GM10248 (cell line): Measurements from ENCODE around the gene FRMD5.

Source experiments
- CTCF ChIA-PET: fragments of 300-600 bp; sonication (Branson Sonifier 250); formaldehyde crosslinking; extraction: SDS; loops from one replicate; lab custom pipeline; 2021; ENCODE audit warnings: antibody characterized with exemption; lab: Yijun Ruan, JAX
- POLR2A ChIA-PET: fragments of 350-650 bp; sonication (Branson Sonifier 250); formaldehyde crosslinking; extraction: SDS; loops from one replicate; lab custom pipeline; 2020; ENCODE audit warnings: antibody characterized with exemption; lab: Yijun Ruan, JAX
- DNase-seq: peaks from one replicate; pipeline ENCODE4 v3.0.0; 2012; ENCODE audit errors: extremely low spot score
- CTCF ChIP-seq: IDR thresholded peaks from 2 replicates; pipeline ENCODE4 v1.5.1; 2012; ENCODE audit warnings: mild to moderate bottlenecking, low read depth; ENCODE audit errors: extremely low read depth, missing control alignments, control extremely low read depth

Gene FRMD5

GRCh38 chr15:44199393-44199792 lies 4.3 kb upstream of the FRMD5 start:
- ChIA-PET CTCF (interaction anchor here (1.0 kb wide), 1 partner anchor 11 kb away, joined by 3 read pairs; no protein-coding TSS in a partner anchor), POLR2A (no interaction called here)
- no peak for DNase-seq
- no peak for TF ChIP-seq CTCF

GRCh38 chr15:44194323-44195150 lies 534 bp downstream of the FRMD5 start:
- TF ChIP-seq CTCF, result no peak
- POLR2A ChIA-PET, result no interaction called here
- CTCF ChIA-PET, result interaction anchor here (0.9 kb wide), 1 partner anchor 66 kb away, joined by 3 read pairs; no protein-coding TSS in a partner anchor
- peak; percentile 28 for DNase-seq

- POLR2A ChIA-PET, result no interaction called here
- no peak for TF ChIP-seq CTCF
- CTCF ChIA-PET, result no interaction called here
- no peak for DNase-seq
These were observed 1.3 kb downstream of the FRMD5 start for GRCh38 chr15:44193651-44194322.

GRCh38 chr15:44188795-44189194 lies 6.3 kb downstream of the FRMD5 start:
- ChIA-PET POLR2A (no interaction called here), CTCF (no interaction called here)
- DNase-seq, result no peak
- TF ChIP-seq CTCF, result no peak

GRCh38 chr15:44186705-44187104 lies 8.4 kb downstream of the FRMD5 start:
- ChIA-PET POLR2A (no interaction called here), CTCF (no interaction called here)
- TF ChIP-seq CTCF, result no peak
- no peak for DNase-seq

- TF ChIP-seq CTCF, result no peak
- ChIA-PET POLR2A (no interaction called here), CTCF (interaction anchor here (1.7 kb wide), 1 partner anchor 18 kb away, joined by 4 read pairs; no protein-coding TSS in a partner anchor)
- DNase-seq, result no peak
These were observed 11.7 kb downstream of the FRMD5 start for GRCh38 chr15:44183363-44183762.
